Body of pancreas (tissue), 4 donors: ENCODE results near the gene SSC5D.

Experiments used
- POLR2A ChIP-seq, 3 donors: fragments of 450-650 bp; IDR thresholded peaks; one replicate each; pipeline ENCODE4 v1.6.1; 2016; ENCODE audit warnings: antibody characterized with exemption in 3 of 3, mild to moderate bottlenecking in 2 of 3
- TF ChIP-seq, protein P1 (sequence below), 7 experiments: fragments of 450-650 bp in 4 of 7; fragments of 200-600 bp in 3 of 7; sonication (generic) in 3 of 7; IDR thresholded peaks; one replicate each; pipeline ENCODE4 v1.5.1; 2016 to 2019; ENCODE audit warnings: antibody characterized with exemption in 7 of 7

DNA sequence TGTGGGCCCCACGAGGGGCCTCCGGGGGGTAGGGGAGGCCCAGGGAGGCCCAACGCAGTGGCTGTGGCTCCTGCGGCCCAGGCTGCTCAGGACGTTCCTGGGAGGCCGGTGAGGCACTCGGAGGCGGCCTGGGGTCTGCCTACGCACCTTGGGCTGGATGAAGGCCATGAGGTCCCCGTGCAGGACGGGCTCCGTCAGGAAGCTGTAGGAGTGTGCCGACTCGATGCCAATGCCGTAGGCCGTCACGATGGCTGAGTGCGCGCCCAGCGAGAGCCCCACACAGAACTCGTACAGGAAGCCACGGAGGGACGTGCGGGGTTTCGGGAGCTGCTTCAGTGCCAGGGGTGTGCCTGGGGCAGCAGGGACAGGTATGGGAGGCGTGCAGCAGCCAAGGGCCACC, 42.8 kb downstream of the SSC5D start:
- no peak for TF ChIP-seq POLR2A (IDR thresholded peaks at IDR 0.05)
- TF ChIP-seq, protein P1, sequence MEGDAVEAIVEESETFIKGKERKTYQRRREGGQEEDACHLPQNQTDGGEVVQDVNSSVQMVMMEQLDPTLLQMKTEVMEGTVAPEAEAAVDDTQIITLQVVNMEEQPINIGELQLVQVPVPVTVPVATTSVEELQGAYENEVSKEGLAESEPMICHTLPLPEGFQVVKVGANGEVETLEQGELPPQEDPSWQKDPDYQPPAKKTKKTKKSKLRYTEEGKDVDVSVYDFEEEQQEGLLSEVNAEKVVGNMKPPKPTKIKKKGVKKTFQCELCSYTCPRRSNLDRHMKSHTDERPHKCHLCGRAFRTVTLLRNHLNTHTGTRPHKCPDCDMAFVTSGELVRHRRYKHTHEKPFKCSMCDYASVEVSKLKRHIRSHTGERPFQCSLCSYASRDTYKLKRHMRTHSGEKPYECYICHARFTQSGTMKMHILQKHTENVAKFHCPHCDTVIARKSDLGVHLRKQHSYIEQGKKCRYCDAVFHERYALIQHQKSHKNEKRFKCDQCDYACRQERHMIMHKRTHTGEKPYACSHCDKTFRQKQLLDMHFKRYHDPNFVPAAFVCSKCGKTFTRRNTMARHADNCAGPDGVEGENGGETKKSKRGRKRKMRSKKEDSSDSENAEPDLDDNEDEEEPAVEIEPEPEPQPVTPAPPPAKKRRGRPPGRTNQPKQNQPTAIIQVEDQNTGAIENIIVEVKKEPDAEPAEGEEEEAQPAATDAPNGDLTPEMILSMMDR (IDR thresholded peaks at IDR 0.05) = no peak
